Retina (tissue), 1 donor: Measurements from ENCODE around the gene SKIC2.
"Not testable (repeated sequence)": the region's sequence is repeated elsewhere in the genome, so short reads cannot be mapped to it uniquely, and the experiment has no call there.

ENCODE experiments used
- DNase-seq: peaks from one replicate; pipeline ENCODE4 v3.0.0-alpha.2; 2016

The SKIC2 gene

DNA sequence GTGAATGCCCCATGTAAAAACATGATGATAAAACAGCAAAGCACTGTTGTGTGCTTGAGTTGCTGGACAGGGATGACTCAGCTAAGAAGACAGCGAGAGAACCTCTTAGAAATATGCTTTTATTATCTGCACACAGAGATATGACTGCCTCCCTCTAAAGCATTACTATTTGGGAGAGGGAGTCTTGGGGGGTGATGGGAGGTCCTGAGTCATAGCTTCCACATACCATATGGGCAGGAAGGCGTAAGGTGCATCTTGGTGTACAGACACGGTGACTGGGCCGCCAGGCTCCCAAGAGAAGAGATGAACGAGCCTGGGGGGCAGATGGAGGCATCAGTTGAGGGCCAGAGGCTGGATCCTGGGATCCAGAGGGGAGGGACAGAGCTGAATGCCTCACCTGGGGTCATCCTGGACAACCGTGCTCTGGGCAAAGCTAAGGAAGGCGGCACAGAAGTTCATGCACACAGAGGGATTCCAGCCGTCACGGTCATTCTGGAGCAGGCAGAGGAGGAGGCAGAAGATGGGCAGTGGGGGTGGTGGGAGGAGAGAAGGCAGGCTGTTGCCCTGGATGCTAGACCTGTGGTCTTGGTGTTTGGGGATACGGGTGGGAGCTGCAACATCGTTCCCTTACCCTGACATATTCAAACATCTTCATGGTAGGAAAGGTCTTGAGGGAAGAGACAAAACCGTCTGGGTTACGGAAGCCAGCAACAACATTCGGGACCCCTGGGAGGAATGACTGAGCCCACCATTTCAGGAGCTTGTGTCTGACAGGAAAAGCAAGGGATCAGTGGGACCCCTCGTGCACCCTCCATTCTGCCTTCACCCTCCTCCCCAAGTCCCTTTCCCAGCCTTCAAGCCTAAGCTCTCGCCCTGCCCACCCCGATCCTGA lies 11.0 kb downstream of the SKIC2 start:
- no peak for DNase-seq

DNA sequence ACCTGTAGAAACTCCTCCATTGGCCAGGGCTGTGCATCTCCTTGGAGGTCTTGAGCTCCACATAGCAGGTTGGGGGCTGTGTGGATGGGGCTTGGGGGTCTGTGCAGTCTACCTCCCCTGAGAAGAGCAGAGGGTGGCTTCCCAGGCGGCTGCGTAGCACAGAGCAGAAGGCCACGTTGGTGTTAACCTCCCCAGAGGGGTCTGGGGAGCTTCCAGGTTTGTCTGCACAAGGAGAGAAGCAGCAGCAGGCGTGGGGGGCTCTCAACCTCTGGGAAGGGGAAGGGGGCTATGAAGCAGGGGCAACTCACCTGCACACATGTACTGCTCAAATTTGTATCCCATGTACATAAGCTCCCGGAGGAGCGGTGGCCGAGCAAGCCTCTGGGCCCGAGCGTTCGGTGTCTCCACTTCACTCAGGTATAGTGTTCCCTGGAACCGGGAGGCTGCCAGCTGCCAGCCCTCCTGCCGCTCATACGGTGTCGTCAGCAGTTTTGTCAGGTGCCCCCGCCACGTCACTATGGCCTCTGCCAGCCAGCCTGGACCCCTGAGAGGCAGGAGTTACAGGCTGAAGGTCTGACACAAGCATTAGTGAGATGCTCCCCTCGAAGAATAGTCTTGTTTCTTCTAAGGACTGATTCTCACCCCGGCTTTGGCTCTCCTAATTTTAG lies 11.8 kb downstream of the SKIC2 start:
- DNase-seq: no peak

DNA sequence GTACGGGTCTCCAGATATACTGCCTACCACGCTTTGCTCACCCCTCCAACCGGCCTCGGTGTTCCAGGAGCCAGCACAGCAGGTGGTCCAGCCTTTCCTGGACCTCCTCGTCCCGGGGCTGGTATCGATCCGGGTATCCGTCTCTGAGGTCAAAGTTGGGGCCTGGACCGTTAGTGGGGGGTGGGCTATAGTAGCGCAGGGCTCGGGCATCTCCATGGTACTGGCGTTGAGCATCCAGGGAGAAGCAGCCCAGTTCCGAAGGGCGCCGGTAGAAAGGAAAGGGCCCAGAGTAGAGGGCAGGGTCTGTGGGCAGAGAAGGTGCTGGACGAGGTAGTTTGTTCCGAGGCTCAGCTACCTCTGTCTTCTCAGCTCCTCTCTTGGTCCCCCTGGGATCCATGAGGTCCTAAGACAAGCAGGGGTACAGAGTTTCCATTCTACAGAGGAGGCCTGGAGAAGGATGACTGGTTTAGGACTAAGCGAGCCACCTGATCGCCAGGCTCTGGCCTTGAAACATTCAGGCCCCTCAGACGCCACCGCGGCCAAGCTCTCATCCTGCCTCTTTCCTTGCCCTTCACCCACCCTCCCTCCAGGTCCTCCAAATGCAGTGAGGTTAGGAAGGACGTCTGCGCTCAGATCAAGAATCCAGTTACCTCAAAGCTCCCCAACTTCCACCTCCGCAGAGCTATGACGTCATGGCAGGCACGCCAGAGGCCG lies 12.5 kb downstream of the SKIC2 start:
- DNase-seq: no peak

DNA sequence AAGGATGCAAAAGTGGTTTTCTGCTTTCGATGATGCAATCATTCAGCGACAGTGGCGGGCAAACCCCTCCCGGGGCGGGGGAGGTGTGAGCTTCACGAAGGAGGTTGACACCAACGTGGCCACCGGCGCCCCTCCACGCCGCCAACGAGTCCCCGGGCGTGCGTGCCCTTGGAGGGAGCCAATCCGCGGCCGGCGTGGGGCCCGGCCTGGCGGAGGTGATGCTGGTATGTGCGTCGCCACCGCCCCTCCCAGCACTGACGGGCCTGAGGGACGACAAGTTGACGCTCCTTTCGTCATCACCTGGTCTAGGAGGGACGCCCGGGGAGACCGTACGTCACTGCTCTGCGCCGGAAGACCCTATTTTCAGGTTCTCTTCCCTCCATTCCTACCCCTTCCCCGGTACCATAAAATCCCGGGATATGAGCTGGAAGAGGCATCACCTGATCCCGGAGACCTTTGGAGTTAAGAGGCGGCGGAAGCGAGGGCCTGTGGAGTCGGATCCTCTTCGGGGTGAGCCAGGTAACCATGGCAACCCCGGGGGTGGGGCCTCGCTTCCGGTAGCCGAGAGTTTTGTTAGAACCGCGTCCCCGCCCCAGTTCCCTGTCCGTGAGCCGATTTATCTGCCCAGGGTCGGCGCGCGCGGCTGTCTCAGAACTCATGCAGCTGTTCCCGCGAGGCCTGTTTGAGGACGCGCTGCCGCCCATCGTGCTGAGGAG lies 13.2 kb downstream of the SKIC2 start, which contains the start of gene DXO:
TSS of gene DXO (minus strand) at position 146 of the 716 bp plus-strand sequence. CDS start 463 bp downstream, outside the sequence.
- DNase-seq: peak; percentile 100

DNA sequence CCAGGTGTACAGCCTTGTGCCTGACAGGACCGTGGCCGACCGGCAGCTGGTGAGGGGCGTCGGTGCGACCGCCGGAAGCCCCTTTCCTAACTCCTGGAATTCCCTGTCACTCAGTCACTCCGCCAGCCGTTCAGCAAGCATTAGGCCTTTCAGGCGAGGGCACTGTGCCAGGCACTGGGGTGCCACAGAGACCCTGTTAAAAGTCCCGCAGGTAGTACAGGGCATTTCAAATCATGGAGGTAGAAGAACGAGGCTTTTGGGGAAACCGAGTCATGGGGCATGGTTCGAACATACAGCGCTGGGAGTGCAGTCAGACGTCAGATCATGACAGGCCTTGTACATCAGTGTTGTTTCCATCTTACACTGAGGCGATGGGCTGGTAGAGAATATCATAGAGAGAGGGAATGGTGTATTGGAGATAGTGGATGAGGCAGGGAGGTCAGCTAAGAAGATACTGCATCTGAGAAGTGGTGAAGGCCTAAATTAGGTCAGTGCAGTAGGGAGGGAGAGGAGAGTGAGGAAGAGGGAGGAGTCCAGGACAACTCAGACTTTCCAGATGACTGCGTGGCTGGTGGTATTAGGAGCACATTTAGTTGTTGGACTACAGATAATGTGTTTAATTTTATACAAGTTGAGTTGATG lies 13.9 kb downstream of the SKIC2 start:
- no peak for DNase-seq

DNA sequence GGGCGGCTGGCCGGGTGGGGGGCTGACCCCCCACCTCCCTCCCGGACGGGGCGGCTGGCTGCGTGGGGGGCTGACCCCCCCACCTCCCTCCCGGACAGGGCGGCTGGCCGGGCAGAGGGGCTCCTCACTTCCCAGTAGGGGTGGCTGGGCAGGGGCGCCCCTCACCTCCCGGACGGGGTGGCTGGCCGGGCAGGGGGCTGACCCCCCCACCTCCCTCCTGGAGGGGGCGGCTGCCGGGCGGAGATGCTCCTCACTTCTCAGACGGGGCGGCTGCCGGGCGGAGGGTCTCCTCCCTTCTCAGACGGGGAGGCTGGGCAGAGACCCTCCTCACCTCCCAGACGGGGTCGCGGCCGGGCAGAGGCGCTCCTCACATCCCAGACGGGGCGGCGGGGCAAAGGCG lies 17.1 kb downstream of the SKIC2 start:
- DNase-seq: not testable (repeated sequence)

DNA sequence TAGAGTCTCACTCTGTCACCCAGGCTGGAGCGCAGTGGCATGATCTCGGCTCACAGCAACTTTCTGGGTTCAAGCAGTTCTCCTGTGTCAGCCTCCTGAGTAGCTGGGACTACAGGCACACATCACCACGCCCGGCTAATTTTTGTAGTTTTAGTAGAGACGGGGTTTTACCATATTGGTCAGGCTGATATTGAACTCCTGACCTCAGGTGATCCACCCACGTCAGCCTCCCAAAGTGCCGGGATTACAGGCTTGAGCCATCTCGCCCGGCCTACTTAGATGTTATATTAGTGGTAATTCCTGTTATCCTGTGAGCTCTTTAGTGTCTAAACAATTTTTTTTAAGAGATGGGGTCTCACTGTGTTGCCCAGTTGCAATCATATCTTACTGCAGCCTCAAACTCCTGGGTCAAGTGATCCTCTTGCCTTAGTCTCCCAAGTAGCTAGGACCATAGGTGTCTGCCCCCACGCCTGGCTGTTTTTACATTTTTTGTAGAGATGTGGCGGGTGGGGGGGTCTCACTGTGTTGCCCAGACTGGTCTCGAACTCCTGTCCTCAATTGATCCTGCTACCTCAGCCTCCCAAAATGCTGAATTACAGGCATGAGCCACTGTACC lies 18.9 kb downstream of the SKIC2 start:
- no peak for DNase-seq

DNA sequence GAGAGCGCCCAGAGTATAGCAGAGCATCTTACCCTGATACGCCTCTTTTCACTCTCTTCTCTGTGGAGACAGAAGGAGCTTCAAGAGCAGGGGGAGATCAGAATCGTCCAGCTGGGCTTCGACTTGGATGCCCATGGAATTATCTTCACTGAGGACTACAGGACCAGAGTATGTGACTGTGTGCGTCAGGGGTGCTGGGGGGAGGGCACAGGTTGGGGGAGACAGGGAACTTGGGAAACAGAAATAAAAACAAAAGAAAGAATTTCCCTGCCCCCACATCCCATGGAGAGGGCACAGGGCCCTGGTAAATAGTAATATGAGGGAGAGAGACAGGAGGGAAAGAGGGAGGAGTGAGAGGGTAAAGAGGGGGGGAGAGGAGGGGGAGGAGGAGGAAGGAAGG lies 19.9 kb downstream of the SKIC2 start:
- DNase-seq: no peak

DNA sequence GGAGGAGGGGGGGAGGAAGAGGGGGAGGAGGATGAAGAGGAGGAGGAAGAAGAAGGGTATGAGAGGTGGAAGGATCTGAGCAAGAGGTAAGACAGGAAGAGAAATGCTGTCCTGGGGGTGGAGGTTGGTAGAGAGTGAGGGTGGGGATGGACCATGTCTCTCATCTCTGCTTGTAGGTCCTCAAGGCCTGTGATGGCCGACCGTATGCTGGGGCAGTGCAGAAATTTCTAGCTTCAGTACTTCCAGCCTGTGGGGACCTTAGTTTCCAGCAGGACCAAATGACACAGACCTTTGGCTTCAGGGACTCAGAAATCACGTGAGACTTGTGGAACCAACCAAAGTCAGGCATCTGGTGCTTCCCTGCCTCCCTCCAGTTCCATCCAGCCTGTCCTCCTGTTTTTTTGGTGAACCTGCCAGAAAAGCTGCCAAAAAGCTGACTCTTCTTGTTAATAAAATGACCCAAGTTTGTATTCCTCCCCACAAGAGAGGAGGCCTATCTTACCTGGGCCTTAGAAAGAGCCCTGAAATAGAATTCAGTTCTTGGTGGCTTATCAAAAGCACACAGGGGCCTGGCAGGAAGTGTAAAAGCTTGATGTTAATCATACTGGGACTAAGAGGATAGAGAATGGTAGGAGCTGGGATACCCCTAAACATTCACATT lies 20.4 kb downstream of the SKIC2 start:
- DNase-seq: no peak

DNA sequence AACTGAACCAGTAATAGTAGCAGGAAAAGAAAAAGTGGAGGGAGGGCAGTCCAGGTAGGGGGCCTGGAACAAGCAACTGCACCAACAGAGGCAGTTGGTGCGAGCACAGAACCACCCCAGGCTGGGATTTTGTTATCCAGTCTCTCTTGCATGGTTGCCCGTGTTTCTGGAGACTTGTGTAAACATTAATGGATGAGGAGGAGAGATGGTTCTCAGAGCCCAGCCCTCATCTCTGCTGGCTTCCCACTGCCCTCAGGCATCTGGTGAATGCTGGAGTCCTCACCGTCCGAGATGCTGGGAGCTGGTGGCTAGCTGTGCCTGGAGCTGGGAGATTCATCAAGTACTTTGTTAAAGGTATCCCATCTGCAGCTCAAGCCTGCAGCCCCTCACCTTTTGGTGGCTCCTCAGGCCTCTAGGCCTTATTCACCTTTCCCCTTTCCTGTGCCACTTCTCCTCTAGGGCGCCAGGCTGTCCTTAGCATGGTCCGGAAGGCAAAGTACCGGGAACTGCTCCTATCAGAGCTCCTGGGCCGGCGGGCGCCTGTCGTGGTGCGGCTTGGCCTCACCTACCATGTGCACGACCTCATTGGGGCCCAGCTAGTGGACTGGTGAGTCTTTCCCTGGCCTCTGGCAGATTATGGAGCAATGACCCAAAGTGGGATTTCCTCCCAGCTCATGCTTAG lies 21.4 kb downstream of the SKIC2 start:
- not testable (repeated sequence) for DNase-seq

DNA sequence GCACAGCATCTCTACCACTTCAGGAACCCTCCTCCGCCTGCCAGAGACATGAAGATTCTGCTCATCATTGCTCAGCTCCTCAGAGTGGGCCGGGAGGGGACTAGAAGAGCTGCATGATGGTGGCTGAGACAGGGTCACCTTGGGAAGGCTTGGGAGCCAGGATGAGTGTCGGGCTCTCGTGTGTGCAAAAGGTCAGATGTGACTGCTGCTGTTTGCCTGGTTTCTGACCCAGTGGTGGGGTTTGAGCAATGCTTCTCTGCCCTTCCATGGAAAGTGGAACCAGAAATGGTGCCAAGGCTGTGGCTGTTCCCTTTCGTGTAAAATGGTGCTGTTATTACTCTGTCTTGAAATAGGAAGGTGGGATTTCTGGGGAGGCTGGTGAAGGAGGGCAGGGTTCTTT lies 22.0 kb downstream of the SKIC2 start:
- DNase-seq: not testable (repeated sequence)

DNA sequence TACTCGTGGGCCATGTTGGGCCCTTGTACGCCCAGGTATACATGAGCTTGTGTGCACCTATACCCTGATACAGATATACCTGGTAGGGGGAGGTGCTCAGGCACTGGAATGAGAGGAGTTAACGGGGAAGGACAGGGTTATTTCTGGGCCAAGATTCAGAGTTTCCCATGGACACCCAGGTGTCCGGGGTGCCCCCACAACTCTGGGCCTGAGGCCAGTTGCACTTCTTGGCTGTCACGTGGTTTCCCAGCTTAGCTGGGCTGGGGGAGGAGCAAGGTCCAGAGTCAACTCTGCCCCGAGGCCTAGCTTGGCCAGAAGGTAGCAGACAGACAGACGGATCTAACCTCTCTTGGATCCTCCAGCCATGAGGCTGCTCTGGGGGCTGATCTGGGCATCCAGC lies 22.8 kb downstream of the SKIC2 start, which contains the start of gene C4A:
TSS of gene C4A (plus strand) at position 314 of the 400 bp plus-strand sequence. CDS start at position 365, 51 bp downstream.
- DNase-seq: not testable (repeated sequence)

DNA sequence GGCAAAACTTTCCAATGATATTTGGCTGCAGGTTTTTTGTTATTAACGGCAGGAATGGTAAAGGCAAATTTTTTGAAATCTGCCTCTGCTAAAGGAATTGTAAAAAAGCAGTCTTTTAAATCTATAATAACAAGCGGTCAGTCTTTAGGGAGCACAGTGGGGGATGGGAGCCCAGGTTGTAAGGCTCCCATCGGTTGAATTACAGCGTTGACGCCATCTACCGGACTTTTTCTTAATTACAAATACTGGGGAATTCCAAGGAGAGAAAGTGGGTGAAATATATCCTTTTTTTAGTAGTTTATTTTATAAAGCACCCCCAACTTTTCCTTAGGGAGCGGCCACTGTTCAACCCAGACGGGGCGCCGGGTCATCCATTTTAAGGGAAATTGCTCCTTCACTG lies 30.4 kb downstream of the SKIC2 start:
- DNase-seq: not testable (repeated sequence)

DNA sequence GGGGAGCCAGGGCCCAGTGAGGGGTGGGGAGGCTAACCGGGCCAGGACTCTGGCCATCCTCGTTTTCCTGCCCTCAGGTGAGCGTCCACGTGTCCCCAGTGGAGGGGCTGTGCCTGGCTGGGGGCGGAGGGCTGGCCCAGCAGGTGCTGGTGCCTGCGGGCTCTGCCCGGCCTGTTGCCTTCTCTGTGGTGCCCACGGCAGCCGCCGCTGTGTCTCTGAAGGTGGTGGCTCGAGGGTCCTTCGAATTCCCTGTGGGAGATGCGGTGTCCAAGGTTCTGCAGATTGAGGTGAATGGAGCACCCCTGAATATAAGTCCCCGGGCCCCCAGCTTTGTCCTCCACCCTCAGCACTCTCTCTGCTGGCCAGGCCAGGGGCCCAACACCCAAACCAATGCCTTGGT lies 35.4 kb downstream of the SKIC2 start:
- DNase-seq: not testable (repeated sequence)

DNA sequence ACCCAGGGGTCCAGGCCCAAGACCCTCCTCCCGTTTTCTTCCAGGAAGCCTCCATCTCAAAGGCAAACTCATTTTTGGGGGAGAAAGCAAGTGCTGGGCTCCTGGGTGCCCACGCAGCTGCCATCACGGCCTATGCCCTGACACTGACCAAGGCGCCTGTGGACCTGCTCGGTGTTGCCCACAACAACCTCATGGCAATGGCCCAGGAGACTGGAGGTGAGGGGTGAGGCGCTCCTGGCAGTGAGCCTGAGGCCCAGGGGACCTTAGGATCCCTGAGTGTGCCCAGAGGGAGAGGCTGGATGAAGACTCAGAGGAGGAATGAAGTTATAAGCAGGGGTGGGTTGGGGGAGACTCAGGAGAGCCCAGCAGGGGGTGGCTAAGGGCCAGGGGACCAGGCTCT lies 37.4 kb downstream of the SKIC2 start:
- DNase-seq: not testable (repeated sequence)

DNA sequence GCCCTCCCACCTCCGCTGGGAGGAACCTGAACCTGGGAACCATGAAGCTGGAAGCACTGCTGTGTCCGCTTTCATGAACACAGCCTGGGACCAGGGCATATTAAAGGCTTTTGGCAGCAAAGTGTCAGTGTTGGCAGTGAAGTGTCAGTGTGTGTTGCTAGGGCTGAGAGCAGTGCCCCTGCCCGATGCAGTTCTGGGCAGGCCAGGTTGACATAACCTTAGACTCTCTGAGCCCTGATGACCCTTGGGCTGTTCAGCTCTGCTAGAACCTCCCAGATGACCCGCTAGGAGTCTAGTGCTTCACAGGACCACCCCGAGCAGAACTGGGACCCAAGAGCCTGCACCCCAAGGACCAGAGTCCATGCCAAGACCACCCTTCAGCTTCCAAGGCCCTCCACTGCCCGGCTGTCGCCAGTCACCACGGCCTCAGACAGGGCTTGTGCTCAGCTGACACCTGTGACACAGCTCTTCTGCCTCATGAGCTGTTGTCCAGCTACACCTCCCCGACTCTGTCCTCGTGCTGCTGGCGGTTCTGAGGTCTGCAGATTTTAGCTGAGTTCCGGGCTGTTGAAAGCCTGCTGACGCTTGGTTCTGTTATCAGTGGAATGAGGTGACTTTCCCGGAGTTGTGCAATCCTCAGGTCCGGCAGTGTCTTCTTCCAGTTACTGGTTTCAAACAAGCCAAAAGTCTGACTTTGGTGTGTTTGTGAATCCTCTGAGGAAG lies 43.7 kb downstream of the SKIC2 start:
- DNase-seq: not testable (repeated sequence)

DNA sequence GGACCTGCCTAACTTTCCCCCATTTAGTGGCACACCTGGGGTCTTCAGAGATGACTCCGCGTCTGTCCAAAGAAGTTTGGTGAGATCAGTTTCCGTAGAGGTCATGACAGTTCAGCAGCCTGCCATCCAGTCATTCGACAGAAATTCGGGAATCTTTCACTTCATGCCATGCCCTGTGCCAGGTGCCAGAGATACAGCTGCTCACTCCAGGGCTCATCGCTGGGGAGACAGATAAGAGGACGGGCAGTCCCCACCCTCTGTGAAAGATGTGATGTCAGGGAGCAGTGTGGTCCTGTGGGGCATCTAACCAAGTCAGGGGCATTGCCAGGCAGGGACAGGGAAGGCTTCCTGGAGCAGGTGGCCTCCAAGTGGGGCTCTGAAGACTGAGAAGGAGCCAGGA lies 44.3 kb downstream of the SKIC2 start:
- DNase-seq: not testable (repeated sequence)

DNA sequence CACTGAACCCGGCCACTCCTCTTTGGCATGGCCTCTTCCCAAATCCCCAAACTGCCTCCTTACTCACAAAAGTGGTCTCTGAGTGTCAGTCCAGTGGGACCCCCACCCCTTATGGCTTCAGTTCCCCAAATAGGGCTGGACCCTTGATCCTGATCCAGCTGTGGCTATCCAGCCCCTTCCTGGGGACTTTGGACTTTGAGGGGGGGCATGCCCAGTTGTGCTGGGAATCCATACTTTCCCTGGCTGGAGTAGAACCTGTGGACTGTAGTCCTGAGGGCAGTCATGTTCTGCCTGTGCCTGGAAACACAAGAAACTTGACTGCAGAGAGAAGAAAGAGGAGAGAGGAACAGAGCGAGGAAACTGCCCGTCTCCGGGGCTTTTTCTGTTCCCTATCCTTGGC lies 45.4 kb downstream of the SKIC2 start:
- DNase-seq: not testable (repeated sequence)

DNA sequence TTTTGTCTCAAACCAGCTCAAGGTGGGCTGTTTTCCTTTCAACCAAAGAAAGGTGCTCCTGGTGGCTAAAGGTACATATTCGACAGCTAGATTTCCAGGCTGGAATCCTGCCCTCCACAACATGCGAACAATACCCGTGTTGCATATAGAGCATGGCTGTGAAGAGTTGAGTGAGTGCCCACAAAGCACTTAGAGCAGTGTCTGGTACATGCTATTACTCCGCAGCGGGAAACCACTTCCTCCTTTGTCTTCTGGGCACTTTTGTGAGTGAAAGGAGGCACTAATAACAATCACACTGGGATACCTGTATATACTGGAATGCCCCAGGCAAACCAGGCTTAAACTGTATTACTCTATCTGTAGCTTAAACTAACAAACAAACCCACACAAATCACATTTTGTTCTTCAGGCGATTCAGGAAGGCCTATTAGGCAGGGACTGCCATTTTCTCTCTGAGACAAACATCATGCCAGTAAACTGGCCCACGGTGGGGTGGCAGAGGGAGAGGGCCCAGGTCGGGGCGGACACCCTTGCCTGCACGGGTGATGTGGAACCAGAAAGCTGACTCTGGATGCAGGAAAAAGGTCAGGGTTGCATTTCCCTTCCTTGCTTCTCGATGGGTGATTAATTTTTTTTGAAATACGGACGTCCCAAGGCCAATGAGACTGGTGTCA lies 46.0 kb downstream of the SKIC2 start:
- not testable (repeated sequence) for DNase-seq
